Cardiac muscle cell (in vitro differentiated cells and primary cell): Measurements from ENCODE around the gene CERS1. TPM values are rescaled to one million over a fixed set of nuclear protein-coding genes. Genes with fewer than 3 reads are reported as not detected.
A peak's percentile ranks its signal among the peaks of the same experiment; 100 is the strongest.

Source experiments
- DNase-seq, 2 donors: peaks; one replicate each; pipeline versions ENCODE4 v3.0.0 to v3.0.0-alpha.2; 2010 to 2017; ENCODE audit warnings: low read depth in 1 of 2, low spot score in 1 of 2
- H3K27ac ChIP-seq: fragments of 200-600 bp; sonication (generic); 2 replicates; pipeline ENCODE4 v1.5.1; 2016
- H3K27me3 ChIP-seq: fragments of 200-600 bp; sonication (generic); 2 replicates; pipeline ENCODE4 v1.6.0; 2016; ENCODE audit warnings: control low read depth
- H3K36me3 ChIP-seq: fragments of 200-600 bp; sonication (generic); 2 replicates; pipeline ENCODE4 v1.5.1; 2016; ENCODE audit warnings: control low read depth
- H3K4me1 ChIP-seq: fragments of 200-600 bp; sonication (generic); 2 replicates; pipeline ENCODE4 v1.8.1; 2017; ENCODE audit warnings: low read depth, mild to moderate bottlenecking, mixed run types
- H3K4me3 ChIP-seq: fragments of 200-600 bp; sonication (generic); 2 replicates; pipeline ENCODE4 v1.5.1; 2016; ENCODE audit warnings: mild to moderate bottlenecking
- H3K9me3 ChIP-seq: fragments of 200-600 bp; sonication (generic); 2 replicates; pipeline ENCODE4 v1.5.1; 2017; ENCODE audit warnings: low read depth, mild to moderate bottlenecking, control low read depth
- CTCF ChIP-seq: IDR thresholded peaks from 2 replicates; pipeline ENCODE4 v1.5.1; 2012; ENCODE audit warnings: low read depth, mild to moderate bottlenecking, low read length
- polyA plus RNA-seq: library from polyadenylated mRNA; unstranded; fragments of >200 nt; fragmentation: Nextera tagmentation; extraction: Ambion mirVana; gene quantifications from 2 replicates; pipeline ENCODE4 v1.2.1, GENCODE V29; 2016
- total RNA-seq: library from RNA; depleted of rRNA; stranded (reverse); fragments of >200 nt; gene quantifications from 2 replicates; pipeline ENCODE4 v1.2.3, GENCODE V29; 2016

The CERS1 gene
- total and polyA plus RNA-seq, 2 experiments from 2014 or later, result 15.2 to 29.3 TPM

DNA sequence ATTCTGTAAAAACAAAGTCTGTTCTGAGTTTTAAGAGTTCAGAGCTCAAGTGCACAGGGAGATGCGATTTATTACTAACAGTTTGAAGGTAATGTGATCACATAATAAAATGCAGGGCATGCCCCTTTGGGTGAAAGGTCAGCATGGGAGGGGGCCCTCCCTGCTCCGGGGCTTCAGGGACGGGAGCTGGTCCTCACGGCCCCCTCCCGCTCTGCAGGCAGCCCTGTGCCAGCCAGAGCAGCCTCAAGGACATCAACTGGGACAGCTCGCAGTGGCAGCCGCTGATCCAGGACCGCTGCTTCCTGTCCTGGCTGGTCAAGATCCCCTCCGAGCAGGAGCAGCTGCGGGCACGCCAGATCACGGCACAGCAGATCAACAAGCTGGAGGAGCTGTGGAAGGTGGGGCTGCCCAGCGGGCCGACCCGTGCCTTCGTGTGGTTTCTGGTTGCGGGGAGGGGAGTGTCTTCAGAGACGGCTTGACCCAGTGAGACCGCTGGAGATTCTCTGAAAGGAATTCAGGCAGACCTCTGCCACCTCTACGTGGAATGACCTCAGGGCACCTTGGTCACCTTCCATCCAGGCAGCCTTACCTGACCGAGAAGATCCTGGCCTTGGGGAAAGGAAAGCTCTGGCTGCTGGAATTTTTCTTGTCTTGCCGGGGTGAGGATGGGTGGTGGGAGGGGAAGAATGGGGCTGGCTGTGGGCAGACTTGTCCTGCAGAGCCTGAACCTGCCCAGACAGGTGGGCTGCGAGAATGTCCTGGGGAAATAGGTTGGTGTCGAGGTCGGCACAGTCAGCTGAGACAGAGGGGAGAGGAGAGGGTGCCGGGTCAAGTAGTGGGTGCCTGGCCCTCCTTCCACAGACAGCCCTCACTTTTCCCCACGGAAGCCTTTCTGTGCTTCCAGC is 45.2 kb downstream of the CERS1 start:
- Histone ChIP-seq H3K27me3 (no peaks in the 10 kb centered on the region), H3K27ac (no peak overlapping the region), H3K36me3 (peaks cover 36% of the 10 kb centered on the region), H3K4me3 (no peak overlapping the region), H3K9me3 (no peaks in the 10 kb centered on the region), H3K4me1 (no peaks in the 10 kb centered on the region)
- no peak for TF ChIP-seq CTCF
- no peak for DNase-seq

GRCh38 chr19:18849838-18850400 is 46.0 kb downstream of the CERS1 start:
- H3K27ac ChIP-seq, result peak overlapping the region; percentile 28

DNA sequence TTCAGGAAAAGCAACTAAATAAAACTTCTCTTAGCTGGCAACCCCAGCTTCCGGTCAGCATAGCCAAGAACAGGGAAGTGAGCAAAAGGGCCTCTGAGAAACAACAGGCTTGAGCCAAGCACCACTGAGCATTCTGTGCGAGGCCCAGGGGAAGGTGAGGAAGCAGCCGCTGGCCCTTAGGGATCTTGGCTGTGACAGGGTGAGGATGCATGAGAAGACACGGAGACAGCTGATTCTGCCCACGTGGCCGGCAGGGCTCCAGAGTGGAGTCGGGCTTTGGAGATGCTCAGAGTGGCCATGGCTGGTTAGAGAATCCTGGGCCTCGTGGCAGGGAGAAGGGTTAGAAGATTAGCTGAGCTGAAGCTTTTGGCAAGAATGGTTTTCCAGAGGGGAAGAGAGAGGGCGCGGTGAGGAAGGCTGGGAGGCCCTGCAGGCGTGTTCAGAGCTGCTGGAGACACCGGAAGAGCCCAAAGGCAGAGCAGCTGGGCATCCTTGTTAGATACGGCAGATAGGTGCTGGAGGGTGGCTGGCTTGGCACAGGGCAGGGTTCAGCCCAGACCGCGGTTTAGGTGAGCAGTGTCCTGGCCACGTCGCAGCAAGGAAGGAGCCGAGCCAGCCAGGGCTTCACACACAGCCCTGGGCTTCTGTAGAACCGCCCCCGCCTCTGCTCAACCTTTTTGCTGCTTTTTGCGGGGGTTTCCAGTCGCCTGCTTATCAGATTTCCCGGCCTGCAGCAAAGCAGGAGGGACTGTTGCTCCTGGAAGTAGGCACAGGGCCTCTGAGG is 46.9 kb downstream of the CERS1 start:
- Histone ChIP-seq H3K9me3 (no peaks in the 10 kb centered on the region), H3K4me3 (no peak overlapping the region), H3K36me3 (peaks cover 26% of the 10 kb centered on the region), H3K27ac (peak overlapping the region; percentile 28), H3K27me3 (no peaks in the 10 kb centered on the region), H3K4me1 (no peaks in the 10 kb centered on the region)
- DNase-seq, result peak in 1 of 2 donors; percentile 82
- no peak for TF ChIP-seq CTCF

More at GRCh38 chr19:18849838-18850400, 46.0 kb downstream of the CERS1 start:
- TF ChIP-seq CTCF, result no peak
- Histone ChIP-seq H3K4me3 (no peak overlapping the region), H3K27me3 (no peaks in the 10 kb centered on the region), H3K36me3 (peaks cover 30% of the 10 kb centered on the region), H3K4me1 (no peaks in the 10 kb centered on the region), H3K9me3 (no peaks in the 10 kb centered on the region)
- no peak for DNase-seq

GRCh38 chr19:18847549-18848463 is 48.2 kb downstream of the CERS1 start:
- Histone ChIP-seq H3K27me3 (no peaks in the 10 kb centered on the region), H3K4me3 (no peak overlapping the region), H3K27ac (no peak overlapping the region), H3K36me3 (peaks cover 22% of the 10 kb centered on the region), H3K4me1 (no peaks in the 10 kb centered on the region), H3K9me3 (no peaks in the 10 kb centered on the region)
- no peak for TF ChIP-seq CTCF
- peak in 1 of 2 donors; percentile 29 for DNase-seq
